Embryonic facial prominence (tissue), 1 donor: ENCODE results near the gene ARHGAP23.
"Not testable (repeated sequence)": the region's sequence is repeated elsewhere in the genome, so short reads cannot be mapped to it uniquely, and the experiment has no call there.

Experiments
- DNase-seq: peaks from one replicate; pipeline ENCODE4 v3.0.0-alpha.2; 2016; ENCODE audit errors: extremely low spot score

Gene ARHGAP23

DNA sequence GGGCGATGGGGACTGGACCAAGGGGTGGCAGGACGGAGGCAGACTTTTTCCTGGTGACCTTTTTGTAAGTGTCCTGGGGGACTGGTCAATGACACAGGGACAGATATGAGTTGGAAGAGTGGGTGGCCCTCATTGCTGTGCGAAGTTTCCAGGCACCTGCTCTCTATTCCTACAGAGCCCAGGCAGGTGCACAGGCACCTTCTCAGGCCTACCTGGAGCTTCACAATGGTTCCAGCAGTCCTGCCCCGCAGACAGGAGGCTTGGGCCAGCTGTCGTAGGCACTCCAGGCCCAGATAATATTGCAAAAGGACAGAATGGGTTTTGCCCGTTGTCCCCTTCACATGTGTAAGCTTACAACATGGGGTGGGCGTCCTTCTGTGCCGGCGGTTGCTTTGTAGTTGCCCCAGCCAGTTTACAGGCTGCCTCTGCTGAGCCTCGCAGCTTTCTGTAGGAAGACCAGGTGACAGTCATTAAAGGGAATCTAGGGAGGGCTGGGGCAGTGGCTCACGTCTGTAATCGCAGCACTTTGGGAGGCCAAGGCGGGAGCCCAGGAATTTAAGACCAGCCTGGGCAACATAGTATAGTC, 84.3 kb downstream of the ARHGAP23 start:
- no peak for DNase-seq

GRCh38 chr17:38526526-38526925, 98.3 kb downstream of the ARHGAP23 start:
- DNase-seq = not testable (repeated sequence)

GRCh38 chr17:38528141-38528540, 99.9 kb downstream of the ARHGAP23 start:
- not testable (repeated sequence) for DNase-seq

- not testable (repeated sequence) for DNase-seq
Measured at GRCh38 chr17:38530856-38531255, 102.6 kb downstream of the ARHGAP23 start.

DNA sequence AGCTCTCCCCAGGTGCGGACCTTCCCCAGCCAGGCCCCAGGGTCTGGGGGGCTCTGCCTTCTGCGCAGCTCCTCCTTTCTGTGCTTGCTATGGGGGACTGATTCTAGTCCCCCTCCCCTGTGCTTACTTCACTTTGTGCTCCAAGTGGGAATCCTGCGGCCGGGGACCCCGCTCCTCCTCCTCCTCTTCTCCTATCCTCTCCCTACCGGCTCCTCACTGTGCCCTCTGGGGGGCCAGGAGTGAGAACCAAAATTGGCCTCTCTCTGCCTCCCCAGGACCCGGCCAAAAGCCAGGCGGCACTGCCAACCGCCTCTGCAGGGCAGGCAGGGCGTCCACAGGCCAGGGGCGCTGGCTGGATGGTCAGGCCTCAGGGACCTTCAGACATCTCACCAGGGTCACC, 103.5 kb downstream of the ARHGAP23 start:
- DNase-seq = not testable (repeated sequence)

DNA sequence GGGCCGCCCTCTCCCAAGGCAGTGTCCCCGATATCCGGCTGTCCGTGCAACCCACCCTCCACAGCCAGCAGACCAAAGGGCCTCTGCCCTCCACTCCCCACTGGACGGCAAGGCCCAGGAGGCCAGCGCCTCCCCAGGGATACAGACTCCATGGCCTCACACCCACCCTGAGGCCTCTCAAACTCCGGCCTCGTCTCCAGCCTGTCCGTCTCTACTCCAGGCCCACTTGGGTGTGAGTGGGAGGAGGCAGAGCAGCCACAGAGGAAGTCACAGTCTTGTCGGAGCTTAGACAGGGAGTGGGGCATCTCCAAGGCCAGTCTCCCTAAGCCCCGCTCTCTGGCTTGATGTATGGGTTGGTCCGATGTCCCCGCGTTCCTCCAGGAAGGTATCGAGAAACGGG, 104.2 kb downstream of the ARHGAP23 start:
- no peak for DNase-seq

DNA sequence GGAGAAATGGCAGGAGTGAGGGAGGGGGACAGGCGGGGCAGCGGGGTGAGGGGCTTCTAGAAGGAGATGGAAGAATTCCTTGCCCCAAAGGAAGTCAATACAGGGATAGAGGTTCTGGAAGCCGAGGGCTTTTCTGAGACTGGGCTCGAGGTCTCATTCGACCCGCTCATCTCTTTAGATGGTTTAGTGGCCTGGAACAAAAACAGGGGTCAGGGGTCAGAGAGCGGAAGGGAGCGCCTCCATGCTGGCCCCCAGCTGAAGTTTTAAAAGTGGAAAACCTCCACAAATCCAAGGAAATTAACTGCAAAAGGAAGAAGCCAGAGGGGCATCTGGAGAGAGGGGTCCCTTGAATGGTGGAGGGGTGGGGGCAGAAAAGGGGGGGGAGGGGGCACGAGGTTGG, 105.0 kb downstream of the ARHGAP23 start:
- no peak for DNase-seq

- DNase-seq = no peak
Measured at GRCh38 chr17:38533866-38534497, 105.7 kb downstream of the ARHGAP23 start.

GRCh38 chr17:38534498-38534885, 106.2 kb downstream of the ARHGAP23 start:
- no peak for DNase-seq

- no peak for DNase-seq
Measured at GRCh38 chr17:38535886-38536285, 107.6 kb downstream of the ARHGAP23 start.

GRCh38 chr17:38536661-38537060, 108.4 kb downstream of the ARHGAP23 start:
- DNase-seq = no peak

DNA sequence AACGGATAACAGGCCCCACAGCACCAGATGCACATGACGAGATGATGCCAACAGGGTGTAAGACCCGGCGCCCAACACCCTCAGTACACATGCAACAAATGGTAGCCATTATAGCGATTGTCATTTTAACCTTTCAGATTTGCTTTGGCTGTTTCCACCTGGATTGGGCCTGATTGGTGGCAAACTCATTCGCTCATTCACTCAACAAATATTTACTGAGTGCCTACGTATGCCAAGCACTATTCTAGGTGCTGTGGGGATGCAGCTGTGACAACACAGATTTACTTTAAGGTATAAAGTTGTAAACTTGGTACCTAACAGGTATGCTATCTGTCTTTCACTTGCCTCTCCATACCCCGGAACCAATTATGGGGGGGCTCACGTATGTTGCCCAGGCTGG, 110.6 kb downstream of the ARHGAP23 start:
- no peak for DNase-seq

DNA sequence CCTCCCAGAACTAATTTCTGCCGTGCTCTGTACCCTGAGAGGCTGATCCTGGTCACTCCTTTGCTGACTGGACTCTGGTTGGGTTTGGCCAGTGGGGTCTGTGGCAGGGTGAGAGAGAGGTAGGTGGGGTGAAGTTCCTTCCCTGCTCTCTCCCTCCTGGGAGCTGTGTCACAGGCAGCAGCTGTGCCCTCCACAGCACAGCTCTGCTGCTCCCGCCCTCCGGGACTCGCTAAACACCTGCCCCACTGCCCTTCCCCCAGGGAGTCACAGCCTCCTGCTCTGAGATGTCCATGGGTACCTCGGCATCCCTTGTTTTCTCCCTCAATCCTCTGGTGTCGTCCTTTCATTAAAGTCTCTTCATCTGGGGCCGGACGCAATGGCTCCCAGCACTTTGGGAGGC, 111.1 kb downstream of the ARHGAP23 start:
- no peak for DNase-seq

GRCh38 chr17:38540514-38541045, 112.3 kb downstream of the ARHGAP23 start:
- no peak for DNase-seq

GRCh38 chr17:38541281-38541680, 113.0 kb downstream of the ARHGAP23 start:
- DNase-seq = no peak

GRCh38 chr17:38542286-38542685, 114.0 kb downstream of the ARHGAP23 start:
- DNase-seq = no peak

DNA sequence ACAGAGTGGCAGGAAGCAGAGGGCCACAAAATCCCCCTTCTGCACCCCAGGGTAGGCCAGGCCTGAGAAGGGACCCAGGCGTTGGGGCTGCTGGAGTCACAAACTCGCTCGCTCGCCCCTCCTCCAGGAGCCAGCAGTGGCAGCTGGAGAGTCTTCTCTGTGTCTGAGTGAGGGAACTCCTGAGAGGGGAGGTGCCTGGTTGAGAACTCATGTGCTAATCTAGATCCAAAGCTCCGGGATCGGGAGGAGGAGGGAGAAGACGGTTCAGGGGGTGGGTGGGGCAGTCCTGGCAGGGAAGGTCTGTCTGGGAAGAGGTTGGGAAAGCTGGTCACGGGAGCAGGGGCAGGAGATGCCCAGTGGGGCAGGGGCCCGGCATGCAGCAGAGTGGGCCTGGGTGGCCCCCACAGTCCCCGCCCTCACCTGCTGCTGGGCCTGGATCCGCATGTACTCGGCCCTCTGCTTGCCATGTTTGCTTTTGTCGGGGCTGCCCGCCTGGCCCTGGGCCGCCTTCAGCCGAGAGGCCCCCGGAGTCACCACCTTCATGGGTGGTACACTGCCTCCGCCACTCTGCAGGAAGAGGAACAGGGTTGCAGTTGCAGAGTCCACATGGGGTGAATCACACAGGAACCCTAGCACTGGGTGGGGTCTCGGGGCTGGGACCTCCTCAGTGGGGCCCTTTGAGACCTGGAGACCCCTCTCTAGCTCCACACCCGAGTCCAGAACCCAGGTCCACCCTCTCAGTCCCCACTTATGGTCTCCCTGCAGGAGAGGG, 115.3 kb downstream of the ARHGAP23 start:
- DNase-seq = no peak

- DNase-seq = no peak
Measured at GRCh38 chr17:38544175-38544838, 116.0 kb downstream of the ARHGAP23 start.

- no peak for DNase-seq
Measured at GRCh38 chr17:38544839-38545209, 116.6 kb downstream of the ARHGAP23 start.

DNA sequence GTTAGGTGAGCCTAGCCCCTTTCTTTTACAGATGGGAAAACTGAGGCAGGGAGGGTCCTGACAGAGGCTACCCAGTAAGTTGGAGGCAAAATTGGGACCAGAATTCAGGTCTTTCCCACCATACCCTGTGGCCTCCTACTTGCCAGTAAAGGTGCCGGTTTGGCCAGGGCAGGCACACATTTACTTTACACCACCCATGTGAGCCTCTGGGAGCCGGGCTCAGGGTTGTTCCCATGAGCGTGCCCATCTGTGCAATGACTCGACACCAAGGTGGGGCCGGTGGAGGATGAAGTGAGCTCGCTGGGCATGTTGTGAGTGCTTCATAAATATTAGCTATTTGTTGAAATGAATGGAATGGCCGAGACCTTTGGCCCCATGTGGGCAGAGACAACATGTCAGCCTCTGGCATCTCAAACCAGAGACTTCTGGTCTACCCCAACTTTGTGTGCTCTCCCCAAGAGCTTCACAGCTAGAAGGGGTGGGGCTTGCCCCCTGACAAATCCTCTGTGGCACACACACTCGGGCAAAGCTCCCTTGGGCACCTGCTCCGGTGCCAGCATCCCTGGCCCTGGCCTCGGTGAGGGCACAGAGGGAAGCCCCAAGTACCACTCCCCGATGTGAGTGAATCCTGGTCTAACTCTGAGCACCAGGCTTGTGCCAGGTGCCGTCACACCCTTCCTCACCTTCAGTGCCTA, 117.4 kb downstream of the ARHGAP23 start:
- DNase-seq = no peak

DNA sequence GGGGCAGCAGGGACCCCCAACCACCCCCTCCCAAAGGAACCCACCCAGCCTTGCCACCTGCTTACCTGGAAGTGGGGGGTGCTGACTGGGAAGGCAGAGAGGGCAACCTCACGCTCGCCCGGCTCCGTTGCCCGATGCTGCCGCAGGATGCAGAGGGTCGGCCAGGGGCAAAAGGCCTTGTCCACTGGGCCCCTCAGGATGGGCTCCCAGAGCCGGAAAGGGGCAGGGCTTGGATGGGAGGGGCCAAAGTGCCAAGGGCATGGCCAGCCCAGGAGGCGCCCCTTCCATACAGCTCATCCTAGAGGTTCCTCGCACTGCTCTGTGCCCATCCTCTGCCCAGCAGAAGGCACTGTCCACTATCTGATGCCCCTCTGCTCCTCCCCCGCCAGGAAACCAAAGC, 118.1 kb downstream of the ARHGAP23 start:
- no peak for DNase-seq

- no peak for DNase-seq
Measured at GRCh38 chr17:38547444-38547843, 119.2 kb downstream of the ARHGAP23 start.
